OCI-LY7 (cell line): Measurements from ENCODE around the gene NCK2. TPM values are rescaled to one million over a fixed set of nuclear protein-coding genes. Genes with fewer than 3 reads are reported as not detected.

ENCODE experiments used
- BruUV-seq: library from RNA; stranded (reverse); fragments of 400-500 nt; replicated peaks from 2 replicates; lab custom pipeline; 2021; lab: Mats Ljungman, UMichigan
- CTCF ChIA-PET: fragments of 300-600 bp; sonication (Branson Sonifier 250); formaldehyde crosslinking; loops from one replicate; lab custom pipeline; 2022; ENCODE audit warnings: antibody characterized with exemption; ENCODE audit not compliant: unreplicated experiment; lab: Charles Lee
- POLR2A ChIA-PET: fragments of 300-600 bp; sonication (Branson Sonifier 250); formaldehyde crosslinking; loops from one replicate; lab custom pipeline; 2022; ENCODE audit warnings: antibody characterized with exemption; lab: Charles Lee
- DNase-seq: peaks from one replicate; pipeline ENCODE4 v3.0.0-alpha.2; 2015; ENCODE audit warnings: low spot score
- H2AFZ ChIP-seq: fragments of 200-600 bp; sonication (generic), shearing (Covaris generic); 2 replicates; pipeline ENCODE4 v1.6.1; 2014; ENCODE audit warnings: mild to moderate bottlenecking, antibody characterized with exemption, low read length, moderate library complexity
- H3K27ac ChIP-seq: fragments of 200-600 bp; sonication (generic); 2 replicates; pipeline ENCODE4 v1.5.1; 2014; ENCODE audit warnings: mixed run types, low read depth, mild to moderate bottlenecking, moderate library complexity, low read length, inconsistent platforms; ENCODE audit not compliant: poor library complexity, severe bottlenecking
- H3K36me3 ChIP-seq: fragments of 200-600 bp; sonication (generic); 2 replicates; pipeline ENCODE4 v1.6.1; 2014; ENCODE audit warnings: mild to moderate bottlenecking, antibody characterized with exemption, low read length, moderate library complexity, mixed read lengths; ENCODE audit not compliant: insufficient read depth
- H3K4me1 ChIP-seq: fragments of 200-600 bp; sonication (generic); 2 replicates; pipeline ENCODE4 v1.5.1; 2014; ENCODE audit warnings: mild to moderate bottlenecking, low read length; ENCODE audit not compliant: insufficient read depth, poor library complexity, severe bottlenecking
- H3K4me2 ChIP-seq: fragments of 200-600 bp; sonication (generic); 2 replicates; pipeline ENCODE4 v1.6.1; 2014; ENCODE audit warnings: mild to moderate bottlenecking, low read length
- H3K4me3 ChIP-seq: fragments of 200-600 bp; sonication (generic); 2 replicates; pipeline ENCODE4 v1.5.1; 2014; ENCODE audit warnings: mild to moderate bottlenecking, low read depth, low read length; ENCODE audit not compliant: poor library complexity, severe bottlenecking
- H3K79me2 ChIP-seq: fragments of 200-600 bp; sonication (generic); 2 replicates; pipeline ENCODE4 v1.6.1; 2016; ENCODE audit warnings: low read depth, mild to moderate bottlenecking, low read length, moderate library complexity, mixed read lengths; ENCODE audit not compliant: insufficient read depth
- H3K9me2 ChIP-seq: fragments of 200-600 bp; sonication (generic); 2 replicates; pipeline ENCODE4 v1.6.1; 2016; ENCODE audit warnings: mild to moderate bottlenecking, low read length, mixed read lengths; ENCODE audit not compliant: insufficient read depth
- H3K9me3 ChIP-seq: fragments of 200-600 bp; sonication (generic); 2 replicates; pipeline ENCODE4 v1.6.1; 2014; ENCODE audit warnings: mild to moderate bottlenecking, mixed run types, low read length, mixed read lengths
- H4K20me1 ChIP-seq: fragments of 200-600 bp; sonication (generic); 2 replicates; pipeline ENCODE4 v1.6.1; 2014; ENCODE audit warnings: mild to moderate bottlenecking, antibody characterized with exemption, low read length, moderate library complexity, mixed read lengths; ENCODE audit not compliant: insufficient read depth
- CTCF ChIP-seq: fragments of 200-600 bp; sonication (generic); conservative IDR thresholded peaks from 2 replicates; pipeline ENCODE4 v1.5.1; 2014; ENCODE audit warnings: mild to moderate bottlenecking, antibody characterized with exemption, low read length, moderate library complexity, mixed read lengths
- EZH2phosphoT487 ChIP-seq: fragments of 200-600 bp; sonication (generic); IDR thresholded peaks from 2 replicates; pipeline ENCODE4 v1.6.1; 2018; ENCODE audit warnings: low read depth, borderline replicate concordance, mild to moderate bottlenecking, mixed run types, antibody characterized with exemption, low read length, moderate library complexity, mixed read lengths
- intact Hi-C: fragments of 100-400 bp; cut with micrococcal nuclease; formaldehyde crosslinking; loops from one replicate; pipeline ENCODE4 v1.10.0; 2022; ENCODE audit not compliant: unreplicated experiment
- total RNA-seq, 2 experiments: library from RNA; depleted of rRNA in 1 of 2; stranded (reverse); fragments of >200 nt in 1 of 2; shearing (Covaris generic) in 1 of 2; gene quantifications; 2 replicates each; pipeline ENCODE4 v1.2.3, GENCODE V29; 2014 to 2022

The NCK2 gene
- total RNA-seq, 2 experiments from 2014 or later = 23.4 to 34.2 TPM

- TF ChIP-seq EZH2phosphoT487 (no peak), CTCF (no peak)
- no peak for DNase-seq
- intact Hi-C loops = no loop called here
- no peak overlapping the region for H3K27ac ChIP-seq
- no peaks in the 10 kb centered on the region for H3K9me2 ChIP-seq
- H3K4me3 ChIP-seq = no peak overlapping the region
- H3K79me2 ChIP-seq = no peaks in the 10 kb centered on the region
- no peaks in the 10 kb centered on the region for H3K36me3 ChIP-seq
- H3K9me3 ChIP-seq = no peaks in the 10 kb centered on the region
- POLR2A ChIA-PET = no interaction called here
- H3K4me1 ChIP-seq = no peaks in the 10 kb centered on the region
- CTCF ChIA-PET = no interaction called here
- BruUV-seq = no TSS peak
- H4K20me1 ChIP-seq = no peaks in the 10 kb centered on the region
- no peak overlapping the region for H3K4me2 ChIP-seq
- no peak overlapping the region for H2AFZ ChIP-seq
These were observed 187.9 kb downstream of the NCK2 start for GRCh38 chr2:105932582-105932981.

- Histone ChIP-seq H3K9me3 (no peaks in the 10 kb centered on the region), H3K79me2 (no peaks in the 10 kb centered on the region), H3K4me3 (no peak overlapping the region), H3K27ac (no peak overlapping the region), H3K4me1 (no peaks in the 10 kb centered on the region), H3K36me3 (no peaks in the 10 kb centered on the region), H4K20me1 (no peaks in the 10 kb centered on the region), H2AFZ (no peak overlapping the region), H3K4me2 (no peak overlapping the region), H3K9me2 (no peaks in the 10 kb centered on the region)
- CTCF ChIA-PET = no interaction called here
- no peak for DNase-seq
- BruUV-seq = no TSS peak
- TF ChIP-seq EZH2phosphoT487 (no peak), CTCF (no peak)
- intact Hi-C loops = no loop called here
- POLR2A ChIA-PET = no interaction called here
These were observed 189.2 kb downstream of the NCK2 start for GRCh38 chr2:105933906-105934305.

GRCh38 chr2:105934467-105934866 lies 189.8 kb downstream of the NCK2 start:
- Histone ChIP-seq H4K20me1 (no peaks in the 10 kb centered on the region), H3K79me2 (no peaks in the 10 kb centered on the region), H2AFZ (no peak overlapping the region), H3K4me1 (no peaks in the 10 kb centered on the region), H3K4me3 (no peak overlapping the region), H3K9me2 (no peaks in the 10 kb centered on the region), H3K4me2 (no peak overlapping the region), H3K9me3 (no peaks in the 10 kb centered on the region), H3K27ac (no peak overlapping the region), H3K36me3 (no peaks in the 10 kb centered on the region)
- no TSS peak for BruUV-seq
- ChIA-PET POLR2A (no interaction called here), CTCF (no interaction called here)
- TF ChIP-seq EZH2phosphoT487 = no peak
- TF ChIP-seq CTCF = no peak
- no peak for DNase-seq
- intact Hi-C loops = no loop called here
